HepG2 (cell line): ENCODE results near the gene FEM1C. TPM values are rescaled to one million over a fixed set of nuclear protein-coding genes. Genes with fewer than 3 reads are reported as not detected.

Source experiments
- ATAC-seq: fragments of 200-7000 bp; cut with Tn5 transposase; 3 replicates; pipeline ENCODE4 v1.9.1; 2020; ENCODE audit warnings: mild to moderate bottlenecking, moderate library complexity
- BruUV-seq: library from RNA; stranded (reverse); fragments of 400-500 nt; replicated peaks from 2 replicates; lab custom pipeline; 2021; lab: Mats Ljungman, UMichigan
- CTCF ChIA-PET: fragments of 300-600 bp; formaldehyde crosslinking; extraction: SDS; loops from one replicate; lab custom pipeline; 2021; ENCODE audit warnings: low total read pairs, inconsistent platforms, low intra/inter-chr PET ratio; lab: Yijun Ruan, JAX
- POLR2A ChIA-PET: fragments of 350-600 bp; sonication (Branson Sonifier 250); formaldehyde crosslinking; loops from one replicate; lab custom pipeline; 2020; ENCODE audit warnings: antibody characterized with exemption, inconsistent platforms; lab: Yijun Ruan, JAX
- DNase-seq: peaks from one replicate; pipeline ENCODE4 v3.0.0-alpha.2; 2015; ENCODE audit warnings: low spot score
- FAIRE-seq: peaks from 3 replicates; lab custom pipeline; 2011; peaks lifted over from hg19 to GRCh38; lab: Jason Lieb, UNC
- H2AFZ ChIP-seq: one replicate; pipeline ENCODE4 v1.6.1; 2011; ENCODE audit warnings: low read length, inconsistent platforms
- H3K27ac ChIP-seq: fragments of 300-600 bp; 3 replicates; pipeline ENCODE4 v1.8.0; 2011; ENCODE audit warnings: mixed run types, mild to moderate bottlenecking, mixed read lengths, low read length, inconsistent platforms; ENCODE audit not compliant: insufficient read depth; ENCODE audit errors: extremely low read length
- H3K27me3 ChIP-seq, 2 experiments: fragments of 200-600 bp in 1 of 2; 2 replicates in 1 of 2; 3 replicates in 1 of 2; pipeline versions ENCODE4 v1.6.0 to v1.8.0; 2011; ENCODE audit warnings: low read length in 2 of 2, mild to moderate bottlenecking in 2 of 2, moderate library complexity in 2 of 2, inconsistent platforms in 1 of 2; ENCODE audit not compliant: insufficient read depth in 2 of 2, control insufficient read depth in 1 of 2
- H3K36me3 ChIP-seq, 2 experiments: fragments of 200-600 bp in 1 of 2; replicated peaks in 1 of 2; 2 replicates in 1 of 2; 3 replicates in 1 of 2; pipeline versions ENCODE4 v1.5.1 to v1.8.0; 2011; ENCODE audit warnings: low read length in 2 of 2, inconsistent platforms in 1 of 2; ENCODE audit not compliant: insufficient read depth in 2 of 2, control insufficient read depth in 1 of 2
- H3K4me1 ChIP-seq: 2 replicates; pipeline ENCODE4 v1.5.1; 2012; ENCODE audit warnings: low read length, inconsistent platforms; ENCODE audit not compliant: insufficient read depth
- H3K4me2 ChIP-seq: 2 replicates; pipeline ENCODE4 v1.6.0; 2011; ENCODE audit warnings: low read depth, low read length, inconsistent platforms
- H3K4me3 ChIP-seq, 3 experiments: fragments of 200-600 bp in 1 of 3; sonication (generic), shearing (Covaris generic) in 1 of 3; replicated peaks in 1 of 3; 2 replicates each; pipeline ENCODE4 v1.5.1; 2011 to 2016; ENCODE audit warnings: low read length in 3 of 3, inconsistent platforms in 2 of 3, low read depth in 2 of 3, mild to moderate bottlenecking in 2 of 3, control low read depth in 1 of 3, mixed read lengths in 1 of 3; ENCODE audit not compliant: insufficient read depth in 1 of 3
- H3K79me2 ChIP-seq: one replicate; pipeline ENCODE4 v1.6.1; 2011; ENCODE audit warnings: low read length, inconsistent platforms; ENCODE audit not compliant: insufficient read depth
- H3K9ac ChIP-seq: 2 replicates; pipeline ENCODE4 v1.6.0; 2011; ENCODE audit warnings: mild to moderate bottlenecking, low read depth, low read length, inconsistent platforms; ENCODE audit not compliant: insufficient read depth
- H3K9me3 ChIP-seq: 2 replicates; pipeline ENCODE4 v1.5.1; 2012; ENCODE audit warnings: mild to moderate bottlenecking, low read length
- H4K20me1 ChIP-seq: 2 replicates; pipeline ENCODE4 v1.6.0; 2011; ENCODE audit warnings: inconsistent platforms, mild to moderate bottlenecking, low read length, moderate library complexity; ENCODE audit not compliant: insufficient read depth
- DMAP1 ChIP-seq: IDR thresholded peaks from 2 replicates; pipeline ENCODE4 v1.6.1; 2016
- EEA1 ChIP-seq: sonication (generic); formaldehyde crosslinking; IDR thresholded peaks from 2 replicates; pipeline ENCODE4 v1.5.1; 2020; ENCODE audit warnings: mild to moderate bottlenecking, missing genetic modification reagents, borderline replicate concordance
- MEIS2 ChIP-seq: sonication (generic); formaldehyde crosslinking; IDR thresholded peaks from 2 replicates; pipeline ENCODE4 v1.9.0; 2021; ENCODE audit warnings: mild to moderate bottlenecking, missing genetic modification reagents
- NFE2L1 ChIP-seq: sonication (generic); formaldehyde crosslinking; IDR thresholded peaks from 2 replicates; pipeline ENCODE4 v1.4.0; 2020; ENCODE audit warnings: missing genetic modification reagents, mild to moderate bottlenecking, borderline replicate concordance
- ONECUT2 ChIP-seq: sonication (generic); formaldehyde crosslinking; IDR thresholded peaks from 2 replicates; pipeline ENCODE4 v1.4.0; 2020; ENCODE audit warnings: missing genetic modification reagents
- RFX1 ChIP-seq: fragments of 450-650 bp; IDR thresholded peaks from 2 replicates; pipeline ENCODE4 v1.6.1; 2017
- SNAPC2 ChIP-seq: sonication (generic); formaldehyde crosslinking; IDR thresholded peaks from 2 replicates; pipeline ENCODE4 v1.8.1; 2022; ENCODE audit warnings: mild to moderate bottlenecking, missing genetic modification reagents
- TBX2 ChIP-seq: sonication (generic); formaldehyde crosslinking; IDR thresholded peaks from 2 replicates; pipeline ENCODE4 v1.5.0; 2020; ENCODE audit warnings: missing genetic modification reagents, mild to moderate bottlenecking, borderline replicate concordance
- TCF7 ChIP-seq: sonication (generic); IDR thresholded peaks from 2 replicates; pipeline ENCODE4 v1.6.1; 2016; ENCODE audit warnings: antibody characterized with exemption, low read depth
- ZFP1 ChIP-seq: IDR thresholded peaks from 2 replicates; pipeline ENCODE4 v1.6.1; 2016
- WGBS: methylation state at CpG from one replicate; pipeline ENCODE4 v1.1.6; 2017; ENCODE audit warnings: low lambda C conversion rate; 5-methylcytosine and 5-hydroxymethylcytosine counted together
- in situ Hi-C: cut with HindIII; loops from 2 replicates; pipeline ENCODE4 v1.10.0; 2017; ENCODE audit warnings: low pct_unique_long_range_greater_than_20kb; ENCODE audit not compliant: extremely low pct_ligation_motif_present
- intact Hi-C: fragments of 100-400 bp; cut with micrococcal nuclease; formaldehyde crosslinking; loops from one replicate; pipeline ENCODE4 v1.10.0; 2022; ENCODE audit not compliant: unreplicated experiment
- polyA plus RNA-seq, 8 experiments: library from polyadenylated mRNA; depleted of rRNA in 3 of 8; stranded (reverse) in 7 of 8; unstranded in 1 of 8; fragments of >200 nt; fragmentation: Illumina TruSeq in 4 of 8; extraction: Trizol in 4 of 8; gene quantifications; 2 replicates each; pipeline versions ENCODE4 v1.2.1 to v1.2.3, GENCODE V29; 2011 to 2016; ENCODE audit warnings: low read depth in 4 of 8, missing spikeins in 1 of 8, mixed read lengths in 1 of 8; ENCODE audit not compliant: insufficient read depth in 1 of 8
- total RNA-seq, 5 experiments: library from RNA; depleted of rRNA; stranded (reverse); fragments of >200 nt; fragmentation: Illumina TruSeq; extraction: Trizol; gene quantifications; 2 replicates each; pipeline ENCODE4 v1.2.3, GENCODE V29; 2016; ENCODE audit warnings: low read depth in 1 of 5
- TF ChIP-seq, protein P1 (sequence below): sonication (generic); formaldehyde crosslinking; IDR thresholded peaks from 2 replicates; pipeline ENCODE4 v1.5.1; 2020; ENCODE audit warnings: mild to moderate bottlenecking, missing genetic modification reagents, moderate library complexity

The FEM1C gene
- total and polyA plus RNA-seq, 2 of the 13 experiments (the other 11 are each of a cell fraction or from before 2014, with no cell fraction given), result 5.5 to 8.3 TPM

DNA sequence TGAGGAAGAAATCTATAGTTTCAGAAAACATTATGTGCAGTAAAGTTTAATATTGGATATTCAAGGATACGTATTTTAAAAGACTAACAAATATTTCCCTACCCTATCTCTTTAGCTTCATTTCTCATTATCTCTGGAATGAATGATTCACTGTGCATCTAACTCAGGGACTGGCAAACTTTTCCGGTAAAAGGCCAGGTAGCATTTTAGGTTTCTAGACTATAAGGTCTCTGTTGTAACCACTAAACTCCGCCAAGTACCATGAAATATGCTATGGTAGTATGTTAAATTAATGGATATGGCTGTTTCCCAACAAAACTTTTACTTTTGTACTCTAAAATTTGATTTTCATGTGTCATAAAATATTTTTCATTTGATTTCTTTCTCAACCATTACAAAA is 13.2 kb downstream of the FEM1C start:
- Histone ChIP-seq H3K9me3 (no peaks in the 10 kb centered on the region), H3K9ac (no peak overlapping the region), H2AFZ (no peak overlapping the region), H3K36me3 (peaks cover 0 to 32% of the 10 kb centered on the region in 2 experiments; a peak in 4 of 5 replicates), H4K20me1 (peaks cover 77% of the 10 kb centered on the region), H3K27ac (no peak overlapping the region), H3K4me2 (no peak overlapping the region), H3K4me3 (no peak overlapping the region), H3K79me2 (peaks cover 97% of the 10 kb centered on the region), H3K27me3 (no peaks in the 10 kb centered on the region), H3K4me1 (peaks cover 23% of the 10 kb centered on the region)
- CTCF ChIA-PET, result no interaction called here
- no TSS peak for BruUV-seq
- FAIRE-seq (no peak), ATAC-seq (no peak), DNase-seq (no peak)
- POLR2A ChIA-PET, result no interaction called here
- in situ Hi-C loops, result no loop called here
- TF ChIP-seq EEA1 (CRISPR knock-in tag) (no peak), NFE2L1 (CRISPR knock-in tag) (no peak), DMAP1 (CRISPR knock-in tag) (no peak)
- TF ChIP-seq, protein P1, sequence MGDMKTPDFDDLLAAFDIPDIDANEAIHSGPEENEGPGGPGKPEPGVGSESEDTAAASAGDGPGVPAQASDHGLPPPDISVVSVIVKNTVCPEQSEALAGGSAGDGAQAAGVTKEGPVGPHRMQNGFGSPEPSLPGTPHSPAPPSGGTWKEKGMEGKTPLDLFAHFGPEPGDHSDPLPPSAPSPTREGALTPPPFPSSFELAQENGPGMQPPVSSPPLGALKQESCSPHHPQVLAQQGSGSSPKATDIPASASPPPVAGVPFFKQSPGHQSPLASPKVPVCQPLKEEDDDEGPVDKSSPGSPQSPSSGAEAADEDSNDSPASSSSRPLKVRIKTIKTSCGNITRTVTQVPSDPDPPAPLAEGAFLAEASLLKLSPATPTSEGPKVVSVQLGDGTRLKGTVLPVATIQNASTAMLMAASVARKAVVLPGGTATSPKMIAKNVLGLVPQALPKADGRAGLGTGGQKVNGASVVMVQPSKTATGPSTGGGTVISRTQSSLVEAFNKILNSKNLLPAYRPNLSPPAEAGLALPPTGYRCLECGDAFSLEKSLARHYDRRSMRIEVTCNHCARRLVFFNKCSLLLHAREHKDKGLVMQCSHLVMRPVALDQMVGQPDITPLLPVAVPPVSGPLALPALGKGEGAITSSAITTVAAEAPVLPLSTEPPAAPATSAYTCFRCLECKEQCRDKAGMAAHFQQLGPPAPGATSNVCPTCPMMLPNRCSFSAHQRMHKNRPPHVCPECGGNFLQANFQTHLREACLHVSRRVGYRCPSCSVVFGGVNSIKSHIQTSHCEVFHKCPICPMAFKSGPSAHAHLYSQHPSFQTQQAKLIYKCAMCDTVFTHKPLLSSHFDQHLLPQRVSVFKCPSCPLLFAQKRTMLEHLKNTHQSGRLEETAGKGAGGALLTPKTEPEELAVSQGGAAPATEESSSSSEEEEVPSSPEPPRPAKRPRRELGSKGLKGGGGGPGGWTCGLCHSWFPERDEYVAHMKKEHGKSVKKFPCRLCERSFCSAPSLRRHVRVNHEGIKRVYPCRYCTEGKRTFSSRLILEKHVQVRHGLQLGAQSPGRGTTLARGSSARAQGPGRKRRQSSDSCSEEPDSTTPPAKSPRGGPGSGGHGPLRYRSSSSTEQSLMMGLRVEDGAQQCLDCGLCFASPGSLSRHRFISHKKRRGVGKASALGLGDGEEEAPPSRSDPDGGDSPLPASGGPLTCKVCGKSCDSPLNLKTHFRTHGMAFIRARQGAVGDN (CRISPR knock-in tag), result no peak
- 95% methylated on average over 3 of the region's 3 CpGs for WGBS
- intact Hi-C loops, result no loop called here

DNA sequence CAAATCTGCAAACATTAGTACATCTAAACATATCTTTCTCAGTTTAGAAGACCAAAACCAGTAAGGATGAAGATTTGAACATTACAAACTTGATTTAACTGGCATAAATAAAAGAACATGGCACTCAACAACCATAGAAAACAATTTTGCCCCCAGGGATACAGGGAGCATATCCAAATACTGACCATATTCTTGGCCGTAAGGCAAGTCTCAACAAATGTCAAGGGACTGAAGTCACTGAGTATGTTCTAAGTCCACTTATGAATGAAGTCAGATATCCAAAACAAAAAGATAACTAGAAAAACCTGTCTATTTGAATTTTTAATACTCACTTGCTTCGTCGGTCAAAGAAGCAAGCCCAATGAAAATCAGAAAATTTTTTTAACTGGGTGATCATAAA is 14.1 kb downstream of the FEM1C start:
- FAIRE-seq (no peak), ATAC-seq (no peak), DNase-seq (no peak)
- H3K27me3 ChIP-seq, result no peaks in the 10 kb centered on the region
- CTCF ChIA-PET, result no interaction called here
- H3K9ac ChIP-seq, result no peak overlapping the region
- in situ Hi-C loops (no loop called here), intact Hi-C loops (no loop called here)
- TF ChIP-seq MEIS2 (CRISPR knock-in tag), result no peak
- TF ChIP-seq ZFP1 (CRISPR knock-in tag), result no peak
- no peak for TF ChIP-seq TCF7
- no peak for TF ChIP-seq ONECUT2 (CRISPR knock-in tag)
- TF ChIP-seq RFX1, result no peak
- TF ChIP-seq SNAPC2 (CRISPR knock-in tag), result no peak
- no peak for TF ChIP-seq TBX2 (CRISPR knock-in tag)
- WGBS, result 97% methylated on average over 3 of the region's 3 CpGs
- H3K36me3 ChIP-seq, result peaks cover 0 to 25% of the 10 kb centered on the region in 2 experiments; a peak in 4 of 5 replicates
- H3K79me2 ChIP-seq, result peaks cover 89% of the 10 kb centered on the region
- peaks cover 68% of the 10 kb centered on the region for H4K20me1 ChIP-seq
- H2AFZ ChIP-seq, result no peak overlapping the region
- H3K4me3 ChIP-seq, result no peak overlapping the region
- POLR2A ChIA-PET, result no interaction called here
- no peak overlapping the region for H3K27ac ChIP-seq
- peaks cover 16% of the 10 kb centered on the region for H3K4me1 ChIP-seq
- H3K4me2 ChIP-seq, result 0 out of 2 replicates have a peak overlapping the region, but pooled peaks have one; percentile 26
- BruUV-seq, result no TSS peak
- no peaks in the 10 kb centered on the region for H3K9me3 ChIP-seq
